Measurements from ENCODE around the gene TXNDC11. TPM values are rescaled to one million over a fixed set of nuclear protein-coding genes. Genes with fewer than 3 reads are reported as not detected.

Gene TXNDC11
- total RNA-seq, 6 experiments from 2014 or later: 38.8 to 49.0 (median 44.4) TPM

GRCh38 chr16:11651796-11652195 lies 90.9 kb downstream of the TXNDC11 start:
- H3K27me3 Mint-ChIP-seq (ENCODE audit: insufficient read depth): peaks cover 18% of the 10 kb centered on the region
- TF ChIP-seq CTCF (IDR thresholded peaks at IDR 0.05): no peak
- no peaks in the 10 kb centered on the region for H3K9me3 Mint-ChIP-seq
- DNase-seq: no peak
- H3K4me1 Mint-ChIP-seq (ENCODE audit: low read depth): no peaks in the 10 kb centered on the region
- H3K4me3 Mint-ChIP-seq: no peak overlapping the region
- no peak overlapping the region for H3K27ac Mint-ChIP-seq
- H3K36me3 Mint-ChIP-seq (ENCODE audit: low read depth): no peaks in the 10 kb centered on the region

DNA sequence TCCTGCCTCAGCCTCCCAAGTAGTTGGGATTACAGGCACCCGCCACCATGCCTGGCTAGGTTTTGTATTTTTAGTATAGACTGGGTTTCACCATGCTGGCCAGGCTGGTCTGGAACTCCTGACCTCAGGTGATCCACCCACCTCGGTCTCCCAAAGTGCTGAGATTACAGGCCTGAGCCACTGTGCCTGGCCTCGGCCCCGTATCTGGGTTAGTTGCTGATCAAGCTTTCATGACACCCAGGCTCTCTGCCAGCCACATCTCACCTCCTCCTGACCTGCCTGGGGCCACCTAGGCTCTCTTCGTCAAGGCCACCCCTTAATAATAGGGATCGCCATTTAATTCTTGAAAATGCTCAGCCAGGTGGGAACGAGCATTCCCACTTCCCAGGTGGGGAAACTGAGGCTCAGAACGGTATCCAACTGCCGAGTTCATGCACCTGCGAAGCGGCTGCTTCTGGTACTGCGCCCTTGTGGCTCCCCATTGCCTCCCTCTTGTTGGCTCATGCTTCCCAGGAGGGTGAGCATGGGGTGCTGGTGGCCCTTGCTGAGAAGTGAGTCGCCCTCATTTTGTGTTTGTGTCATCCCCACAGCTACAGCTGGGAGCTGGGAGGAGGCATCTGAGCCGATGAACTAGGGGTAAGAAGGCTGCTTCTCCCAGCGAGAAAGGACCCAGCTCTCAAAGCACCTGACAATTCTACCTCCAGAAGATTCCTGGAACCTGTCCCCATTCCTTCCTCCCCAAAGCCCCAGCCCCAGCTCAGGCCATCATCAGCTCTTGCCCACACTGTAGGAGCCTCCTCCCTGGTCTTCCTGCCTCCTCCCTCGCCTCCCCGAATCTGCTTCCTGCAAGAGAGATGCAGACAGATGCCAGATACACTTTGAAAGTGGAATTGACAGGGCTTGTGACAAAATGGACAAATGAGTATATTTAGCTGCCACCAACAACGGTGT lies 91.7 kb downstream of the TXNDC11 start:
- DNase-seq: no peak
- no peak; the same call in 1 of the 2 replicates for TF ChIP-seq CTCF (IDR thresholded peaks at IDR 0.05)
- H3K4me3 Mint-ChIP-seq: no peak overlapping the region; the same call in 1 of the 2 replicates
- no peak overlapping the region for H3K27ac Mint-ChIP-seq
- peaks cover 17% of the 10 kb centered on the region for H3K27me3 Mint-ChIP-seq (ENCODE audit: insufficient read depth)
- H3K9me3 Mint-ChIP-seq: no peaks in the 10 kb centered on the region
- H3K36me3 Mint-ChIP-seq (ENCODE audit: low read depth): no peaks in the 10 kb centered on the region
- no peaks in the 10 kb centered on the region for H3K4me1 Mint-ChIP-seq (ENCODE audit: low read depth)

GRCh38 chr16:11649276-11649675 lies 93.4 kb downstream of the TXNDC11 start:
- H3K4me1 Mint-ChIP-seq (ENCODE audit: low read depth): no peaks in the 10 kb centered on the region
- DNase-seq: no peak

GRCh38 chr16:11642765-11643116 lies 99.9 kb downstream of the TXNDC11 start:
- H3K36me3 Mint-ChIP-seq (ENCODE audit: low read depth): no peaks in the 10 kb centered on the region
- no peak overlapping the region for H3K4me3 Mint-ChIP-seq
- DNase-seq: no peak
- TF ChIP-seq CTCF (IDR thresholded peaks at IDR 0.05): peak; percentile 5; the same call in 1 of the 2 replicates
- H3K27ac Mint-ChIP-seq: no peak overlapping the region
- H3K4me1 Mint-ChIP-seq (ENCODE audit: low read depth): peaks cover 35% of the 10 kb centered on the region
- peaks cover 19% of the 10 kb centered on the region for H3K27me3 Mint-ChIP-seq (ENCODE audit: insufficient read depth)
- no peaks in the 10 kb centered on the region for H3K9me3 Mint-ChIP-seq

More at GRCh38 chr16:11649276-11649675, 93.4 kb downstream of the TXNDC11 start:
- TF ChIP-seq CTCF (IDR thresholded peaks at IDR 0.05): no peak
- peaks cover 19% of the 10 kb centered on the region for H3K27me3 Mint-ChIP-seq (ENCODE audit: insufficient read depth)
- no peaks in the 10 kb centered on the region for H3K36me3 Mint-ChIP-seq (ENCODE audit: low read depth)
- H3K9me3 Mint-ChIP-seq: no peaks in the 10 kb centered on the region
- H3K4me3 Mint-ChIP-seq: no peak overlapping the region
- H3K27ac Mint-ChIP-seq: no peak overlapping the region

DNA sequence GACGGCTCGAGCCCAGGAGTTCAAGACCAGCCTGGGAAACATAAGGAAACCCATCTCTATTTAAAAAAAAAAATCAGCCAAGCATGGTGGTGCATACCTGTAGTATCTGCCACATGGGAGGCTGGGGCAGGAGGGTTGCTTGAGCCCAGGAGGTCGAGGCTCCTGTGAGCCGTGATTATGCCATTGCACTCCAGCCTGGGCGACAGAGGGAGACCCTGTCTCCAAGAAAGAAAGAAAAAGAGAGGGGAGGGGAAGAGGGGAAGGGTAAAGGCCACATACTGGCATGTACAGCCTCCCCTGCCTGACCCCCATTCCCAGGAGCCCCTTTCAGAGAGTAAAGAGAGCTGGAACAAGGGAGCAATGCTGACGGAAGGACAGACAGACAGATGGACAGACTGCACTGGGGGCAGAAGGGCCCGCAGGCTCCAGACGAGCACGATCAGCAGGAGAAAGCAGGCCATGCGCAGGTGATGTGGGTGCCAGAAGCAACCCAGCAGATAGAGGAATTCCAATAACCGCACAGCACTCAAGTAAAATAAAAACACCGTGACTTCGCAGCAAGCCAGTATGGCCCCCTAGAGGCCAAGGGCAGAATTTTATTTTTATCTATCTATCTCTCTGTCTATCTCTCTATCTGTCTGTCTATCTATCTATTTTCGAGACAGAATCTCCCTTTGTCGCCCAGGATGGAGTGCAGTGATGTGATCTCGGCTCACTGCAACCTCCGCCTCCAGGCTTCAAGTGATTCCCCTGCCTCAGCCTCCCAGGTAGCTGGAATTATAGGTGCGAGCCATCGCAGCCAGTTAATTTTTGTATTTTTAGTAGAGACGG lies 101.5 kb downstream of the TXNDC11 start:
- no peaks in the 10 kb centered on the region for H3K36me3 Mint-ChIP-seq (ENCODE audit: low read depth)
- DNase-seq: peak; percentile 76
- peak; percentile 96 for TF ChIP-seq CTCF (IDR thresholded peaks at IDR 0.05)
- H3K9me3 Mint-ChIP-seq: no peaks in the 10 kb centered on the region
- peaks cover 10% of the 10 kb centered on the region for H3K27me3 Mint-ChIP-seq (ENCODE audit: insufficient read depth)
- H3K4me3 Mint-ChIP-seq: peak overlapping the region; percentile 85
- H3K27ac Mint-ChIP-seq: peak overlapping the region; percentile 100
- peaks cover 35% of the 10 kb centered on the region for H3K4me1 Mint-ChIP-seq (ENCODE audit: low read depth)
